ENCODE measurements around the gene PILRA. TPM values are rescaled to one million over a fixed set of nuclear protein-coding genes. Genes with fewer than 3 reads are reported as not detected.
"Not testable (repeated sequence)": the region's sequence is repeated elsewhere in the genome, so short reads cannot be mapped to it uniquely, and the experiment has no call there.

PILRA gene
- polyA plus RNA-seq, 3 donors = 2.0 to 18.1 (median 12.8) TPM

- 48 to 62% (median 49%) methylated on average over 6 of the region's 6 CpGs for WGBS, 3 donors
- peak overlapping the region; percentile 21 for H3K27ac ChIP-seq (ENCODE audit: low read depth, low read length)
Observed at GRCh38 chr7:100372694-100373093, 593 bp upstream of the PILRA start.

GRCh38 chr7:100373870-100374598 lies 747 bp downstream of the PILRA start:
- H3K27ac ChIP-seq (ENCODE audit: low read depth, low read length) = not testable (repeated sequence)
- WGBS, 3 donors = 68 to 79% (median 75%) methylated on average over 15 of the region's 15 CpGs

- H3K27ac ChIP-seq (ENCODE audit: low read depth, low read length) = no peak overlapping the region
- WGBS, 3 donors = 68 to 82% (median 75%) methylated on average over 5 of the region's 5 CpGs
Observed at GRCh38 chr7:100374601-100375000, 1.3 kb downstream of the PILRA start.

- WGBS, 3 donors = 86 to 99% (median 93%) methylated on average over 3 of the region's 3 CpGs
- H3K27ac ChIP-seq (ENCODE audit: low read depth, low read length) = no peak overlapping the region
Observed at GRCh38 chr7:100376066-100376465, 2.8 kb downstream of the PILRA start.

GRCh38 chr7:100378114-100378755 lies 4.9 kb downstream of the PILRA start:
- WGBS, 3 donors = 82 to 89% (median 83%) methylated on average over 4 of the region's 4 CpGs
- no peak overlapping the region for H3K27ac ChIP-seq (ENCODE audit: low read depth, low read length)

GRCh38 chr7:100380196-100380595 lies 6.9 kb downstream of the PILRA start:
- WGBS, 3 donors = 58 to 90% (median 71%) methylated on average over 4 of the region's 4 CpGs

GRCh38 chr7:100381531-100382233 lies 8.4 kb downstream of the PILRA start:
- 80 to 85% (median 80%) methylated on average over 39 to 49 of the region's 49 CpGs for WGBS, 3 donors
- not testable (repeated sequence) for H3K27ac ChIP-seq (ENCODE audit: low read depth, low read length)

More at GRCh38 chr7:100380196-100380595, 6.9 kb downstream of the PILRA start:
- H3K27ac ChIP-seq (ENCODE audit: low read depth, low read length) = no peak overlapping the region

GRCh38 chr7:100382234-100382853 lies 9.1 kb downstream of the PILRA start:
- 71 to 84% (median 75%) methylated on average over 8 of the region's 8 CpGs for WGBS, 3 donors
- not testable (repeated sequence) for H3K27ac ChIP-seq (ENCODE audit: low read depth, low read length)

- 65 to 78% (median 68%) methylated on average over 6 of the region's 6 CpGs for WGBS, 3 donors
Observed at GRCh38 chr7:100384628-100385294, 11.5 kb downstream of the PILRA start.

GRCh38 chr7:100386940-100387339 lies 13.7 kb downstream of the PILRA start:
- no peak overlapping the region for H3K27ac ChIP-seq (ENCODE audit: low read depth, low read length)
- 31 to 68% (median 64%) methylated on average over 5 of the region's 5 CpGs for WGBS, 3 donors

More at GRCh38 chr7:100384628-100385294, 11.5 kb downstream of the PILRA start:
- H3K27ac ChIP-seq (ENCODE audit: low read depth, low read length) = no peak overlapping the region

- WGBS, 3 donors = 72 to 82% (median 80%) methylated on average over 2 of the region's 2 CpGs
- H3K27ac ChIP-seq (ENCODE audit: low read depth, low read length) = no peak overlapping the region
Observed at GRCh38 chr7:100387695-100388094, 14.4 kb downstream of the PILRA start.

- WGBS, 3 donors = 49 to 74% (median 67%) methylated on average over 9 of the region's 9 CpGs
Observed at GRCh38 chr7:100389437-100390088, 16.3 kb downstream of the PILRA start.

GRCh38 chr7:100390286-100391009 lies 17.2 kb downstream of the PILRA start:
- WGBS, 3 donors = 51 to 70% (median 67%) methylated on average over 3 of the region's 3 CpGs

More at GRCh38 chr7:100389437-100390088, 16.3 kb downstream of the PILRA start:
- no peak overlapping the region for H3K27ac ChIP-seq (ENCODE audit: low read depth, low read length)

GRCh38 chr7:100393233-100393905 lies 20.1 kb downstream of the PILRA start:
- 52 to 80% (median 58%) methylated on average over 4 of the region's 4 CpGs for WGBS, 3 donors
- no peak overlapping the region for H3K27ac ChIP-seq (ENCODE audit: low read depth, low read length)

More at GRCh38 chr7:100390286-100391009, 17.2 kb downstream of the PILRA start:
- no peak overlapping the region for H3K27ac ChIP-seq (ENCODE audit: low read depth, low read length)

- WGBS, 3 donors = 64 to 86% (median 85%) methylated on average over 2 of the region's 2 CpGs
- H3K27ac ChIP-seq (ENCODE audit: low read depth, low read length) = no peak overlapping the region
Observed at GRCh38 chr7:100394077-100394476, 20.8 kb downstream of the PILRA start.

GRCh38 chr7:100396421-100396982 lies 23.2 kb downstream of the PILRA start:
- 61 to 72% (median 63%) methylated on average over 9 of the region's 9 CpGs for WGBS, 3 donors
- H3K27ac ChIP-seq (ENCODE audit: low read depth, low read length) = no peak overlapping the region
